HG03097 (cell line): ENCODE results near the gene OR2T10.
"Not testable (repeated sequence)": the region's sequence is repeated elsewhere in the genome, so short reads cannot be mapped to it uniquely, and the experiment has no call there.

ENCODE experiments used
- ATAC-seq: cut with Tn5 transposase; IDR thresholded peaks from one replicate; pipeline ENCODE4 v1.9.1; 2021; ENCODE audit not compliant: unreplicated experiment, low FRiP score

The OR2T10 gene

GRCh38 chr1:248596615-248597014 lies 885 bp downstream of the OR2T10 start:
- ATAC-seq = no peak

GRCh38 chr1:248593226-248593625 lies 4.3 kb downstream of the OR2T10 start:
- no peak for ATAC-seq

- ATAC-seq = no peak
Measured at GRCh38 chr1:248592655-248593054, 4.8 kb downstream of the OR2T10 start.

GRCh38 chr1:248590055-248590454 lies 7.4 kb downstream of the OR2T10 start:
- no peak for ATAC-seq

GRCh38 chr1:248589334-248589733 lies 8.2 kb downstream of the OR2T10 start:
- ATAC-seq = no peak

DNA sequence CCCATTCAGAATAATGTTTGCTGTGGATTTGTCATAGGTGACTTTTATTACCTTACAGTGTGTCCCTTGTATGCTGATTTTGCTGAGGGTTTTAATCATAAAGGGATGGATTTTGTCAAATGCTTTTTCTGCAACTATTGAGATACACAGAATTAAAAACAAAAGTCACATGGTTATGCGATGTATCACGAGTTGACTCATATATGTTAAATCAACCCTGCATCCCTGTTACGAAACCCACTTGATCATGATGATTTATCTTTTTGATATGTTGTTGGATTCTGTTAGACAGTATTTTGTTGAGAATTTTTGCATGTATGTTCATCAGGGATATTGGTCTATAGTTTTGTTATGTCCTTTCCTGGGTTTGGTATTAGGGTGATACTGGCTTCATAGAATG lies 12.2 kb downstream of the OR2T10 start:
- ATAC-seq = no peak

- no peak for ATAC-seq
Measured at GRCh38 chr1:248576260-248576980, 21.1 kb downstream of the OR2T10 start.

DNA sequence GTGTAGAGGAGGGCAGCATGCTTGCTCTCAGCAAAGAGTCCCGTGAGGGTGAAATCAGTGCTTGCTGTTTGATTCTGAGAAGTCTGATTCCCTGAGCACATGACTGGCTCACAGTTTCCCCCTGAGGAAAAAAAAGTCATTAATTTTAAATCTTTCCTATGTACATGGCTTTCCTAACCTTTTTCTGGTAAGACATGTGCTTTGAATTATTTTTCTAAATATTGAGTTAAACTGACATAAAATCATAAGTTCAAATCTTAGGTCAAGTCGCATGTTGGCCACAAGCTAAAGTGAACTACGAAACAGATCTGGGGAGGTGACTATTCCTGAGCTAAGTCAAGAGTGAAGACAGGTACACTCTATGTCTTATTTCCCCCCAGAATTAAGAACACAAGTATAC lies 22.8 kb downstream of the OR2T10 start, which contains the start of gene OR2T34:
TSS of gene OR2T34 (minus strand) at position 101 of the 400 bp plus-strand sequence. CDS start at position 101, 0 bp downstream.
- not testable (repeated sequence) for ATAC-seq

- ATAC-seq = not testable (repeated sequence)
Measured at GRCh38 chr1:248573856-248574255, 23.6 kb downstream of the OR2T10 start.

DNA sequence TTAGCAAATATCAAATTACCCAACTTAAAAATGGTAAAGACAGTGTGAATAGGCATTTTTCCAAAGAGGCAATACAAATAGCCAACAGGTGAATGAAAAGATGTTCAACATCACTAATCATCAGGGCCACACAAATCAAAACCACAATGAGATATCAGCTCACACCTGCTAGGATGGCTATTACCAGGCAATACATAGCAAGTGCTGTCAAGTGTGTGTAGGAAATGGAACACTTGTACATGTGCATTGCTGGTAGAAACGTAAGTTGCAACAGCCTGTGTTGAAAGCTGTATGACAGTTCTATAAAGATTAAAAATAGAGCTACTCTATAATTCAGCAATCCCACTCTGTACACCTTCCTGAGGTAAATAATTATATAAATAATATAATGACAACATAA lies 25.5 kb downstream of the OR2T10 start:
- ATAC-seq = peak; percentile 97

DNA sequence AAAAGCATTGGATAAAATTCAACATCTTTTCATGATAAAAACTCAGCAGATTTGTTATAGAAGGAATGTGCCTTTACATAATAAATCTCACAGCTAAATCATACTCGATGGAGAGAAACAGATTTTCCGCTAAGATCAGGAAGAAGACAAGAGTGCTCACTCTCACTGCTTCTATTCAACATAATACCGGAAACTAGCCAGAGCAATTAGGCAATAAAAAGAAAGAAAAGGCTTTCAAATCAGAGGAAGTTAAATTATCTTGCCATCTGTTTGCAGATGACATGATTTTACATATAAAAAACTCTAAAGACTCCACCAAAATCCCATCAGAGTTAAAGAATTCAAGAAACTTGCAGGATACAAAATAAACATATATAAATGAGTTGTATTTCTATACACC lies 26.7 kb downstream of the OR2T10 start:
- not testable (repeated sequence) for ATAC-seq

DNA sequence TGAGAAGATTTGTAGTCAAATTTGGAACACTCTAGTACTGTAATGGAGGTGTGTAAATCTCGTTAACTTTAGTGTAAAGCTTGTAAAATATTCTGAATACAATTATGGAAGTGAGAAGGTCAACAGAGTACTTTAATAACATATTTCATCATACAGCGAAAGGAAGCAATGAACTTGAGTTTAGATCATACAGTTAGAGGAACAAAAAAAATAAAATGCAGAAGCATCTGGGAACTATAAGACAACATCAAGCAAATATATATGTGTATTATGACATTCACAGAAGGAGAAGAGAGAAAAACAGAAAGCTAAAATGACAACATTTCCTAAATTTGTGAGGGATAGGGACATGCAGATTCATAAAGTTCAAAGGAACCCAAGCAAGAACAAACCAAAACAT lies 28.5 kb downstream of the OR2T10 start:
- ATAC-seq = not testable (repeated sequence)

- ATAC-seq = peak; percentile 69
Measured at GRCh38 chr1:248565530-248566373, 31.7 kb downstream of the OR2T10 start.

DNA sequence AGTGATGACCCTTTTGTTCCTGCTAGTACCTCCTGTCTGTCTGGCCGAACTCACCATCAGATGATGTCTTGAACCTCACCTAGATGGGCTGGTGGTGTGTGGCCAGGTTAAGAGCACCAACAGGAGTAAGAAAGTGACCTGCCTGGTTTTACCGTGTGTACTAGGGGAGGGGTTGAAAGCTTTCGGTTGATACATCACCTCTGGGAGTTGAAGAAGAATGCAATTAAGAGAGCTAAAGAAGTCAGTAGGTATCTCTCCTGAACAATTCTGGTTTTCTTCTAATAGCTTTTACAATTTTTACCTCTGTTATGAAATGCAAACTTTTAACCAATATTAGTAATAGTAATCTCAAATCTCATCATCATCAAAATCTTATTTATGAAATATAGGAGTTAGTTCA lies 34.8 kb downstream of the OR2T10 start, which contains the start of gene OR2T29:
TSS of gene OR2T29 (minus strand) at position 101 of the 400 bp plus-strand sequence. CDS start 3,281 bp downstream, outside the sequence.
- not testable (repeated sequence) for ATAC-seq

DNA sequence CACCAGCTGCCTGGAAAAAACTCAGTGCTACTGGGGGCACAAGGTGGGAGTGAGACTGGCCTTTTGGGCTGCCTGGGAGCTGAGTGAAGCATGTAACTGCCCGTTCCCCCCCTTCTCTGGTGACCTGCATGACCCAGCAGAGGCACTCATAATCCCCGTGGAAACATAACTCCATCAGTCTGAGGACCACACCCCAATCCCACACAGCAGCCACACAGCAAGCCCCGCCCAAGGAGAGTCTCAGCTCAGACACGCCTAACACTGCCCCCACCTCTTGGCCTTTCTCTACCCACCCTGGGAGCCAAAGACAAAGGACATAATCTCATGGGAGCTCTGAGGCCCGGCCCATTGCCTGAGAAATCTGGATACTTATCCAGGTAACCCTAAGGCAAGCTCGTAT lies 46.5 kb downstream of the OR2T10 start:
- not testable (repeated sequence) for ATAC-seq

GRCh38 chr1:248547383-248547782 lies 50.1 kb downstream of the OR2T10 start:
- not testable (repeated sequence) for ATAC-seq
